Fibroblast of lung (primary cell): ENCODE data around the gene DBH.

Experiments used
- EZH2 ChIP-seq: IDR thresholded peaks from 2 replicates; pipeline ENCODE4 v1.5.1; 2012; ENCODE audit warnings: low read length, control low read depth, mild to moderate bottlenecking; ENCODE audit errors: missing control alignments
- TF ChIP-seq, protein P1 (sequence below), 2 donors: IDR thresholded peaks in 1 of 2; conservative IDR thresholded peaks in 1 of 2; 1 replicate in 1 of 2; 2 replicates in 1 of 2; pipeline ENCODE4 v1.5.1; 2011 to 2012; ENCODE audit warnings: low read length in 2 of 2, control low read depth in 1 of 2, inconsistent platforms in 1 of 2, low read depth in 1 of 2, mild to moderate bottlenecking in 1 of 2

DNA sequence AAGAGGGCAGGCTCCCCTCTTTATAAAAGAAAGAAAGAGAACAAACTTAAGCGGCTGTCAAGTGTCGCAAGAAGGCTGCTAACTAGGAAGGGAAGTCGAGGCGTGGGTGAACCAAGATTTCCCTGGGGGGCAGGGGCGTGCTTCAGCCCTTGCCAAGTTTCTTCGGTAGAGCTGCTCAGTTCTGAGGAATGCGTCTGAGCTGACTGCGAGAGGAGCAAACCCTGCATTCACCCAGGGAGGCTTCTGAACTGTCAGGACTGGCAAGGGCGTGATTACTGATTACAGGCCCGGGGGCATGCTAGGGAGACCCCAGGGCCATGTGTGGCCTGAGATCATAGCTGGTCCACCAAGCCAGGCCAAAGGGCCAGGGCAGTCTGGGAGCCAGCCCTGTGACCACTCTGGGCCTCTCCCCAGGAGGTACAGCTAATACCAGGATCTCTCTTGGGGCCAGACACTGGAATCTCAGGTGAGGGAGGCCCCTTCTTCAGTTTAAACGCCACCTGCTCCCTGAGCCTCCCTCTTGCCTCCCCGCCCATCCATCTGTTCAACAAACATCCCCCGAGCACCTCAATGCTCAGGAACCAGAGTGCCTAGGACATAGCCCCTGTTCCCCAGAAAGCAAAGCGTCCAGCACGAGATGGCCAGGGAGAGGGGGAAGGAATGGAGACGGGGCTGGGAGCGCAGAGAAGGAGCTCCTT is 71.1 kb downstream of the DBH start:
- TF ChIP-seq, protein P1, sequence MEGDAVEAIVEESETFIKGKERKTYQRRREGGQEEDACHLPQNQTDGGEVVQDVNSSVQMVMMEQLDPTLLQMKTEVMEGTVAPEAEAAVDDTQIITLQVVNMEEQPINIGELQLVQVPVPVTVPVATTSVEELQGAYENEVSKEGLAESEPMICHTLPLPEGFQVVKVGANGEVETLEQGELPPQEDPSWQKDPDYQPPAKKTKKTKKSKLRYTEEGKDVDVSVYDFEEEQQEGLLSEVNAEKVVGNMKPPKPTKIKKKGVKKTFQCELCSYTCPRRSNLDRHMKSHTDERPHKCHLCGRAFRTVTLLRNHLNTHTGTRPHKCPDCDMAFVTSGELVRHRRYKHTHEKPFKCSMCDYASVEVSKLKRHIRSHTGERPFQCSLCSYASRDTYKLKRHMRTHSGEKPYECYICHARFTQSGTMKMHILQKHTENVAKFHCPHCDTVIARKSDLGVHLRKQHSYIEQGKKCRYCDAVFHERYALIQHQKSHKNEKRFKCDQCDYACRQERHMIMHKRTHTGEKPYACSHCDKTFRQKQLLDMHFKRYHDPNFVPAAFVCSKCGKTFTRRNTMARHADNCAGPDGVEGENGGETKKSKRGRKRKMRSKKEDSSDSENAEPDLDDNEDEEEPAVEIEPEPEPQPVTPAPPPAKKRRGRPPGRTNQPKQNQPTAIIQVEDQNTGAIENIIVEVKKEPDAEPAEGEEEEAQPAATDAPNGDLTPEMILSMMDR (conservative IDR thresholded peaks at IDR 0.05 in 1 of 2, IDR thresholded peaks at IDR 0.05 in 1 of 2; ENCODE audit: low read depth in 1 of 2, low read length in 2 of 2): no peak
- no peak for TF ChIP-seq EZH2
